Measurements from ENCODE around the gene ID3.

GRCh38 chr1:23526329-23527041 lies 32.8 kb downstream of the ID3 start:
- TF ChIP-seq, protein P1, sequence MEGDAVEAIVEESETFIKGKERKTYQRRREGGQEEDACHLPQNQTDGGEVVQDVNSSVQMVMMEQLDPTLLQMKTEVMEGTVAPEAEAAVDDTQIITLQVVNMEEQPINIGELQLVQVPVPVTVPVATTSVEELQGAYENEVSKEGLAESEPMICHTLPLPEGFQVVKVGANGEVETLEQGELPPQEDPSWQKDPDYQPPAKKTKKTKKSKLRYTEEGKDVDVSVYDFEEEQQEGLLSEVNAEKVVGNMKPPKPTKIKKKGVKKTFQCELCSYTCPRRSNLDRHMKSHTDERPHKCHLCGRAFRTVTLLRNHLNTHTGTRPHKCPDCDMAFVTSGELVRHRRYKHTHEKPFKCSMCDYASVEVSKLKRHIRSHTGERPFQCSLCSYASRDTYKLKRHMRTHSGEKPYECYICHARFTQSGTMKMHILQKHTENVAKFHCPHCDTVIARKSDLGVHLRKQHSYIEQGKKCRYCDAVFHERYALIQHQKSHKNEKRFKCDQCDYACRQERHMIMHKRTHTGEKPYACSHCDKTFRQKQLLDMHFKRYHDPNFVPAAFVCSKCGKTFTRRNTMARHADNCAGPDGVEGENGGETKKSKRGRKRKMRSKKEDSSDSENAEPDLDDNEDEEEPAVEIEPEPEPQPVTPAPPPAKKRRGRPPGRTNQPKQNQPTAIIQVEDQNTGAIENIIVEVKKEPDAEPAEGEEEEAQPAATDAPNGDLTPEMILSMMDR (conservative IDR thresholded peaks at IDR 0.05), result no peak
- TF ChIP-seq EZH2 (IDR thresholded peaks at IDR 0.05; ENCODE audit: low read depth), result no peak

Data from PC-9 (cell line).